ENCODE measurements around the gene RRP36. TPM values are rescaled to one million over a fixed set of nuclear protein-coding genes. Genes with fewer than 3 reads are reported as not detected.

The RRP36 gene
- total and polyA plus RNA-seq, 9 of the 15 experiments (the other 6 are each of a cell fraction or from before 2014, with no cell fraction given), result 27.6 to 150 (median 114) TPM

GRCh38 chr6:42989923-42990322 lies 31.5 kb upstream of the RRP36 start:
- CTCF ChIA-PET (ENCODE audit: low intra/inter-chr PET ratio), result no interaction called here
- Histone ChIP-seq H3K4me1 (replicated peaks in 1 of 2; ENCODE audit: control insufficient read depth in 2 of 2, insufficient read depth in 2 of 2, low read length in 2 of 2) (peaks cover 27 to 30% of the 10 kb centered on the region in 2 experiments), H3K4me3 (no peak overlapping the region), H3K9ac (ENCODE audit: insufficient read depth in 1 of 2, low read depth in 2 of 2, low read length in 2 of 2) (no peak overlapping the region), H3K27me3 (ENCODE audit: control insufficient read depth in 2 of 2, insufficient read depth in 2 of 2, low read length in 2 of 2) (no peaks in the 10 kb centered on the region), H3K79me2 (ENCODE audit: control insufficient read depth, insufficient read depth, low read length) (peaks cover 26% of the 10 kb centered on the region), H3K9me1 (ENCODE audit: control insufficient read depth, insufficient read depth, low read length) (peaks cover 12% of the 10 kb centered on the region), H3K36me3 (ENCODE audit: control insufficient read depth, insufficient read depth, low read length) (peaks cover 45% of the 10 kb centered on the region), H2AFZ (ENCODE audit: low read depth, low read length) (no peak overlapping the region), H3K27ac (ENCODE audit: extremely low read depth, low read depth, low read length) (no peak overlapping the region), H3K9me3 (replicated peaks; ENCODE audit: control insufficient read depth, insufficient read depth, low read depth, low read length) (no peaks in the 10 kb centered on the region), H4K20me1 (replicated peaks; ENCODE audit: control insufficient read depth, insufficient read depth, low read length) (peaks cover 11% of the 10 kb centered on the region), H3K4me2 (ENCODE audit: insufficient read depth, low read length) (no peak overlapping the region)
- 78% methylated on average over 5 of the region's 5 CpGs for WGBS (ENCODE audit: insufficient coverage, low coverage, missing lambda C conversion rate)
- TF ChIP-seq MAFK (IDR thresholded peaks at IDR 0.05; ENCODE audit: low read length) (no peak), GABPB2 (CRISPR knock-in tag; conservative IDR thresholded peaks at IDR 0.05) (no peak), SNIP1 (IDR thresholded peaks at IDR 0.05; ENCODE audit: low read depth) (no peak)
- ATAC-seq (no peak), FAIRE-seq (no peak), DNase-seq (ENCODE audit: extremely low read depth in 1 of 4, low spot score in 3 of 4) (no peak)
- POLR2A ChIA-PET, result interaction anchor here (1.2 kb wide), 1 partner anchor 184 kb away, joined by 3 read pairs; no protein-coding TSS in a partner anchor
- no TSS peak for BruUV-seq (replicated peaks)
- in situ Hi-C loops (cut with MboI), result no loop called here
- intact Hi-C loops (cut with micrococcal nuclease), result no loop called here

- ChIA-PET CTCF (ENCODE audit: low intra/inter-chr PET ratio) (no interaction called here), POLR2A (interaction anchor here (1.9 to 2.3 kb wide), 2 partner anchors 9 to 19 kb away, joined by 8 to 11 read pairs; partner anchors contain the start of gene PPP2R5D)
- H3K27me3 ChIP-seq (ENCODE audit: control insufficient read depth in 2 of 2, insufficient read depth in 2 of 2, low read length in 2 of 2), result no peaks in the 10 kb centered on the region
- H3K36me3 ChIP-seq (ENCODE audit: control insufficient read depth, insufficient read depth, low read length), result peaks cover 36% of the 10 kb centered on the region
- no peak overlapping the region for H3K4me2 ChIP-seq (ENCODE audit: insufficient read depth, low read length)
- no TSS peak for BruUV-seq (replicated peaks)
- intact Hi-C loops (cut with micrococcal nuclease) (no loop called here), in situ Hi-C loops (cut with MboI) (no loop called here)
- 0 out of 5 replicates have a peak, but pooled peaks cover 0 to 4% of the 10 kb centered on the region in 2 experiments for H3K4me1 ChIP-seq (replicated peaks in 1 of 2; ENCODE audit: control insufficient read depth in 2 of 2, insufficient read depth in 2 of 2, low read length in 2 of 2)
- WGBS (ENCODE audit: insufficient coverage, low coverage, missing lambda C conversion rate), result 72% methylated on average over 2 of the region's 2 CpGs
- no peak overlapping the region for H2AFZ ChIP-seq (ENCODE audit: low read depth, low read length)
- no peak overlapping the region for H3K9ac ChIP-seq (ENCODE audit: insufficient read depth in 1 of 2, low read depth in 2 of 2, low read length in 2 of 2)
- FAIRE-seq (no peak), ATAC-seq (no peak), DNase-seq (ENCODE audit: extremely low read depth in 1 of 4, low spot score in 3 of 4) (no peak)
- H3K27ac ChIP-seq (ENCODE audit: extremely low read depth, low read depth, low read length), result no peak overlapping the region
- H3K79me2 ChIP-seq (ENCODE audit: control insufficient read depth, insufficient read depth, low read length), result no peaks in the 10 kb centered on the region
- H3K9me1 ChIP-seq (ENCODE audit: control insufficient read depth, insufficient read depth, low read length), result peaks cover 2% of the 10 kb centered on the region
- H4K20me1 ChIP-seq (replicated peaks; ENCODE audit: control insufficient read depth, insufficient read depth, low read length), result peaks cover under 1% of the 10 kb centered on the region; the same call in 1 of the 2 replicates
- no peak overlapping the region for H3K4me3 ChIP-seq
- no peaks in the 10 kb centered on the region for H3K9me3 ChIP-seq (replicated peaks; ENCODE audit: control insufficient read depth, insufficient read depth, low read depth, low read length)
- TF ChIP-seq CC2D1A (IDR thresholded peaks at IDR 0.05), result no peak
- no peak for TF ChIP-seq ZBTB7A (IDR thresholded peaks at IDR 0.05; ENCODE audit: borderline replicate concordance, control insufficient read depth, low read depth, low read length)
- no peak for TF ChIP-seq NR1H2 (CRISPR knock-in tag; IDR thresholded peaks at IDR 0.05)
- TF ChIP-seq MEF2A (IDR thresholded peaks at IDR 0.05; ENCODE audit: control insufficient read depth, low read depth, low read length), result no peak
- TF ChIP-seq, protein P1, sequence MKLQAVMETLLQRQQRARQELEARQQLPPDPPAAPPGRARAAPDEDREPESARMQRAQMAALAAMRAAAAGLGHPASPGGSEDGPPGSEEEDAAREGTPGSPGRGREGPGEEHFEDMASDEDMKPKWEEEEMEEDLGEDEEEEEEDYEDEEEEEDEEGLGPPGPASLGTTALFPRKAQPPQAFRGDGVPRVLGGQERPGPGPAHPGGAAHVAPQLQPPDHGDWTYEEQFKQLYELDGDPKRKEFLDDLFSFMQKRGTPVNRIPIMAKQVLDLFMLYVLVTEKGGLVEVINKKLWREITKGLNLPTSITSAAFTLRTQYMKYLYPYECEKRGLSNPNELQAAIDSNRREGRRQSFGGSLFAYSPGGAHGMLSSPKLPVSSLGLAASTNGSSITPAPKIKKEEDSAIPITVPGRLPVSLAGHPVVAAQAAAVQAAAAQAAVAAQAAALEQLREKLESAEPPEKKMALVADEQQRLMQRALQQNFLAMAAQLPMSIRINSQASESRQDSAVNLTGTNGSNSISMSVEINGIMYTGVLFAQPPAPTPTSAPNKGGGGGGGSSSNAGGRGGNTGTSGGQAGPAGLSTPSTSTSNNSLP (IDR thresholded peaks at IDR 0.05; ENCODE audit: borderline replicate concordance, low read depth, low read length), result no peak
- TF ChIP-seq ZNF212 (CRISPR knock-in tag; IDR thresholded peaks at IDR 0.05), result no peak
- no peak for TF ChIP-seq XRCC5 (IDR thresholded peaks at IDR 0.05; ENCODE audit: low read depth, low read length)
- TF ChIP-seq EWSR1 (IDR thresholded peaks at IDR 0.05; ENCODE audit: borderline replicate concordance, low read depth, partially characterized antibody), result no peak
- TF ChIP-seq ELF2 (CRISPR knock-in tag; IDR thresholded peaks at IDR 0.05), result no peak
- no peak for TF ChIP-seq POU5F1 (IDR thresholded peaks at IDR 0.05; ENCODE audit: borderline replicate concordance, low read depth, low read length, partially characterized antibody)
- TF ChIP-seq ZNF239 (CRISPR knock-in tag; IDR thresholded peaks at IDR 0.05), result no peak
- TF ChIP-seq BHLHE40 (IDR thresholded peaks at IDR 0.05; ENCODE audit: low read length), result no peak
Measured at GRCh38 chr6:42993445-42993844, 28.0 kb upstream of the RRP36 start.

Data from K562 (cell line).